ENCODE data around the gene SLA2. TPM values are rescaled to one million over a fixed set of nuclear protein-coding genes. Genes with fewer than 3 reads are reported as not detected.
"Not testable (repeated sequence)": the region's sequence is repeated elsewhere in the genome, so short reads cannot be mapped to it uniquely, and the experiment has no call there.

The SLA2 gene
- total and polyA plus RNA-seq, 2 of the 8 experiments (the other 6 are each of a cell fraction or from before 2014, with no cell fraction given): 0.18 TPM; not detected in 1

DNA sequence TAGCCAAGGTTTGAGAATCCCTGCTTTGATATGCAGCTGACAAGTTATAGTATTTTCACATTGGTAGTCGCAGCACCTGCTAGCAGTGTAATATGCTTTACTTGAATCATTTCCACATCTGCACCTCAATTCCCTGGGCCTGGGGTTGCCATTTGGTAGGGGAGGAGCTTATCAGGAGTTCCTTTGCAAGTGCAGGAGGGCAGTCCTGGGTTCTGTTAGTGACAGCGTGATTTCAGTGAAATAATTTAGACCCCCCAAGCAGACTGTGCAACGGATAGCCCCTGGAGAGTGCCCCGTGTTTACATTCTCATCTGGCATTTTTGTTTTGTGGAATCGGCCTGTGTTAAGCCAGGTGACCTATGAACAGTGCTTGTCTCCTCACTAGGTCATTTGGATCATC is 34.4 kb downstream of the SLA2 start (continued):
- TF ChIP-seq SIN3A (conservative IDR thresholded peaks at IDR 0.05 in 1 of 2, IDR thresholded peaks at IDR 0.05 in 1 of 2; ENCODE audit: low read depth in 1 of 2, low read length in 2 of 2): no peak
- no peak for TF ChIP-seq CBX8 (IDR thresholded peaks at IDR 0.05; ENCODE audit: borderline replicate concordance, low read depth, low read length)
- no peak for TF ChIP-seq PHF8 (conservative IDR thresholded peaks at IDR 0.05; ENCODE audit: low read depth, low read length)
- no peak for TF ChIP-seq KDM5A (IDR thresholded peaks at IDR 0.05; ENCODE audit: low read length)
- TF ChIP-seq EP300 (IDR thresholded peaks at IDR 0.05; ENCODE audit: borderline replicate concordance in 1 of 2, low read depth in 2 of 2, low read length in 2 of 2): no peak
- TF ChIP-seq BACH1 (IDR thresholded peaks at IDR 0.05; ENCODE audit: low read length): no peak
- no peak for TF ChIP-seq KDM1A (IDR thresholded peaks at IDR 0.05; ENCODE audit: borderline replicate concordance, low read length)
- TF ChIP-seq FOSL1 (IDR thresholded peaks at IDR 0.05; ENCODE audit: insufficient read depth, low read depth, low read length): no peak

DNA sequence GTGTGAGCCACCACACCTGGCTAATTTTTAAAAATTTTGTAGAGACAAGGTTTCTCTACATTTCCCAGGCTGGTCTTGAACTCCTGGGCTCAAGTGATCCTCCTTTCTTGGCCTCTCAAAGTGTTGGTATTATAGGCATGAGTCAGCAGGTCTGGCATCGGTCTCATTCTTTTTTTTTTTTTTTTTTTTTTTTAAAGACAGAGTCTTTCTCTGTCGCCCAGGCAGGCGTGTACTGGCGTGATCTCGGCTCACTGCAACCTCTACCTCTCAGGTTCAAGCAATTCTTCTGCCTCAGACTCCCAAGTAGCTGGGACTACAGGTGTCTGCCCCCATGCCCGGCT is 37.6 kb downstream of the SLA2 start:
- ChIA-PET POLR2A (ENCODE audit: partially characterized antibody) (interaction anchor here (0.6 to 2.3 kb wide), 3 partner anchors 16 to 683 kb away, joined by 3 to 4 read pairs (median 3); no protein-coding TSS in a partner anchor), CTCF (ENCODE audit: partially characterized antibody) (interaction anchor here (0.8 to 1.9 kb wide), 3 partner anchors 17 to 147 kb away, joined by 3 to 10 read pairs (median 3); partner anchors contain the start of gene SLA2)
- FAIRE-seq: not testable (repeated sequence)

More for the DNA sequence above, 37.6 kb downstream of the SLA2 start:
- not testable (repeated sequence) for H2AK5ac ChIP-seq (ENCODE audit: low read depth, low read length); H4K91ac ChIP-seq (replicated peaks; ENCODE audit: insufficient read length, low read length); H2BK120ac ChIP-seq (replicated peaks; ENCODE audit: low read depth, low read length); H2BK20ac ChIP-seq (ENCODE audit: low read length); H2BK15ac ChIP-seq (ENCODE audit: low read length); H3K4me3 ChIP-seq (ENCODE audit: extremely low read depth in 1 of 4, insufficient read depth in 2 of 4, low read depth in 3 of 4, low read length in 4 of 4); H2AFZ ChIP-seq (ENCODE audit: low read length); H3K27ac ChIP-seq (ENCODE audit: low read depth, low read length); H3K23me2 ChIP-seq (ENCODE audit: low read depth, low read length); H4K5ac ChIP-seq (ENCODE audit: insufficient read length, low read depth, low read length); H3K4me1 ChIP-seq (replicated peaks in 1 of 4; ENCODE audit: control insufficient read depth in 3 of 4, insufficient read depth in 4 of 4, low read length in 3 of 4); H3K4me2 ChIP-seq (ENCODE audit: insufficient read depth in 1 of 2, low read depth in 2 of 2, low read length in 2 of 2); H3K27me3 ChIP-seq (replicated peaks in 1 of 4; ENCODE audit: control insufficient read depth in 3 of 4, extremely low read depth in 1 of 4, insufficient read depth in 3 of 4, low read length in 3 of 4); H3K9me3 ChIP-seq (ENCODE audit: insufficient read depth in 2 of 2, low read depth in 1 of 2, low read length in 1 of 2); H4K8ac ChIP-seq (ENCODE audit: extremely low read depth, insufficient read depth, low read length); H3K56ac ChIP-seq (replicated peaks; ENCODE audit: insufficient read length, low read depth, low read length); H3K4ac ChIP-seq (replicated peaks; ENCODE audit: insufficient read length, low read depth, low read length); H3K9ac ChIP-seq (replicated peaks in 1 of 4; ENCODE audit: extremely low read depth in 1 of 4, low read depth in 3 of 4, low read length in 3 of 4); H3K18ac ChIP-seq (ENCODE audit: extremely low read depth, low read length); DNase-seq (ENCODE audit: low read depth in 1 of 2, low spot score in 2 of 2); H3K23ac ChIP-seq (ENCODE audit: insufficient read length); H2BK5ac ChIP-seq (ENCODE audit: low read depth, low read length); H2BK12ac ChIP-seq (ENCODE audit: low read depth, low read length); H3K14ac ChIP-seq (ENCODE audit: insufficient read length)
- 71% methylated on average over 2 of the region's 6 CpGs; no CpG with 5 or more reads in 1 of the 2 experiments for WGBS, 2 experiments (ENCODE audit: extremely low coverage in 1 of 2, insufficient coverage in 1 of 2, insufficient read length in 1 of 2, insufficient replicate concordance in 2 of 2, low coverage in 1 of 2, low lambda C conversion rate in 2 of 2, missing lambda C conversion rate in 1 of 2)
- Histone ChIP-seq H3K36me3 (ENCODE audit: control insufficient read depth in 2 of 4, insufficient read depth in 4 of 4, low read length in 3 of 4) (peaks cover 13 to 46% (median 35%) of the 10 kb centered on the region in 4 experiments), H3K79me2 (ENCODE audit: control insufficient read depth in 1 of 2, insufficient read depth in 2 of 2, low read length in 2 of 2) (peaks cover 10 to 26% of the 10 kb centered on the region in 2 experiments), H3K79me1 (ENCODE audit: low read depth, low read length) (peaks cover 13% of the 10 kb centered on the region), H4K20me1 (replicated peaks in 1 of 2; ENCODE audit: control insufficient read depth in 1 of 2, insufficient read depth in 2 of 2, low read length in 2 of 2) (peaks cover 0 to 17% of the 10 kb centered on the region in 2 experiments)
